NOMO-1 treated with dmso at 0.1 percent for 144 hours (cell line): Measurements from ENCODE around the gene EIF3A.
A peak's percentile ranks its signal among the peaks of the same experiment; 100 is the strongest.
"Not testable (repeated sequence)": the region's sequence is repeated elsewhere in the genome, so short reads cannot be mapped to it uniquely, and the experiment has no call there.

Experiments used
- DNase-seq: peaks from one replicate; lab custom pipeline; 2025; ENCODE audit not compliant: unreplicated experiment; lab: John Stamatoyannopoulos, UW

Gene EIF3A, protein sequence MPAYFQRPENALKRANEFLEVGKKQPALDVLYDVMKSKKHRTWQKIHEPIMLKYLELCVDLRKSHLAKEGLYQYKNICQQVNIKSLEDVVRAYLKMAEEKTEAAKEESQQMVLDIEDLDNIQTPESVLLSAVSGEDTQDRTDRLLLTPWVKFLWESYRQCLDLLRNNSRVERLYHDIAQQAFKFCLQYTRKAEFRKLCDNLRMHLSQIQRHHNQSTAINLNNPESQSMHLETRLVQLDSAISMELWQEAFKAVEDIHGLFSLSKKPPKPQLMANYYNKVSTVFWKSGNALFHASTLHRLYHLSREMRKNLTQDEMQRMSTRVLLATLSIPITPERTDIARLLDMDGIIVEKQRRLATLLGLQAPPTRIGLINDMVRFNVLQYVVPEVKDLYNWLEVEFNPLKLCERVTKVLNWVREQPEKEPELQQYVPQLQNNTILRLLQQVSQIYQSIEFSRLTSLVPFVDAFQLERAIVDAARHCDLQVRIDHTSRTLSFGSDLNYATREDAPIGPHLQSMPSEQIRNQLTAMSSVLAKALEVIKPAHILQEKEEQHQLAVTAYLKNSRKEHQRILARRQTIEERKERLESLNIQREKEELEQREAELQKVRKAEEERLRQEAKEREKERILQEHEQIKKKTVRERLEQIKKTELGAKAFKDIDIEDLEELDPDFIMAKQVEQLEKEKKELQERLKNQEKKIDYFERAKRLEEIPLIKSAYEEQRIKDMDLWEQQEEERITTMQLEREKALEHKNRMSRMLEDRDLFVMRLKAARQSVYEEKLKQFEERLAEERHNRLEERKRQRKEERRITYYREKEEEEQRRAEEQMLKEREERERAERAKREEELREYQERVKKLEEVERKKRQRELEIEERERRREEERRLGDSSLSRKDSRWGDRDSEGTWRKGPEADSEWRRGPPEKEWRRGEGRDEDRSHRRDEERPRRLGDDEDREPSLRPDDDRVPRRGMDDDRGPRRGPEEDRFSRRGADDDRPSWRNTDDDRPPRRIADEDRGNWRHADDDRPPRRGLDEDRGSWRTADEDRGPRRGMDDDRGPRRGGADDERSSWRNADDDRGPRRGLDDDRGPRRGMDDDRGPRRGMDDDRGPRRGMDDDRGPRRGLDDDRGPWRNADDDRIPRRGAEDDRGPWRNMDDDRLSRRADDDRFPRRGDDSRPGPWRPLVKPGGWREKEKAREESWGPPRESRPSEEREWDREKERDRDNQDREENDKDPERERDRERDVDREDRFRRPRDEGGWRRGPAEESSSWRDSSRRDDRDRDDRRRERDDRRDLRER (N-terminal part only)

DNA sequence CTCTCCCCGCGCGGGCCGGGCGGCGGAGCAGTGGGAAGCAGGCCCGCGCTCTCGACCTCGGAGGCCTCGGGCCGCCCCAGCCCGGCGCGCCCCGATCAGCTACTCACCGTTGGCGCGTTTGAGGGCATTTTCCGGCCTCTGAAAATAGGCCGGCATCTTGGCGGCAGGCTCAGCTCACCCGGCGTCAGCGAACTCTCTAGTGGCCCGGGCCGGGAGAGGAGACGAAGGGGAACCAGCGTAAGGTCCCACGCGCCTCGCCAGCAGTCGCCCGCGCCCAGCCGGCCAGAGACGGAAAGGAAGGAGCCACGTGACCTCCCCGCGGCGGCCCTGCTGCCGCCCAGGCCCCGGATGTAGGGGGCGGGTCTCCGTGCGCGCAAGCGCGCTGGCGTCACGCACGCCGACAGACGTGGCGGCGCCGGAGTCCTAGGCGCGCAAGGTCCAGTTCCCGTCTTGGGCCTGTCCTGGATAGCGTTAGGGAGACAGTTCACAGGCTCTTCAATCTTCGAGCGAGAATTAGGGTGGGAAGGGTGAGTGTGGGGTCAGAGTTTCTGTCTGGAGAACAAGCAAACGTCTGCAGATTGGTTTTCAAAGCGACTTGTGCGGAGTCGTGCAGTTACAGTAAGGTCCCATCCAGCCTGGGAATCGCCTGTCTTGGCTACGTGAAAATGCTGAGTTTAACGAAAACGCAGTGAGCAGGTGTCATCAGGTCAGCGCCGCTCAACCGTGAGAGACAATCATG is at the start of gene EIF3A:
Gene EIF3A, minus strand, starts transcription at position 297 of the 739 bp plus-strand sequence. Its CDS starts 141 bp downstream, at position 156.
- DNase-seq = peak; percentile 88

DNA sequence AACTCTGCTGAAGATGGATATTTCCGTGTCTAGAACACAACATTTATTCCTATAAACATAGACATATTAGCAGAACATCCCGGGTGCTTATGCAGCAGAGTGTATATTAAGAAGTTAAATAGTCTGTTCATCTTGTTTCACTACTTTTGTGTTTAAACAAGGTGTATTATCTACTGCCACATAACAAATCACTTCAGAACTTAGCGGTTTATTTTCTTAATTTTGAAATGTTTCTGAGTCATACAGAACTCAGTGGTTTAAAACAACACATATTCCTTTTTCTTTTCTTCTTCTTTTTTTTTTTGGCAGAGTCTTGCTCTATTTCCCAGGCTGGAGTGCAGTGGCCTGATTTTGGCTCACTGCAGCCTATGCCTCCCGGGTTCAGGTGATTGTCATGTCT is 49.1 kb upstream of the EIF3A start:
- DNase-seq = no peak

DNA sequence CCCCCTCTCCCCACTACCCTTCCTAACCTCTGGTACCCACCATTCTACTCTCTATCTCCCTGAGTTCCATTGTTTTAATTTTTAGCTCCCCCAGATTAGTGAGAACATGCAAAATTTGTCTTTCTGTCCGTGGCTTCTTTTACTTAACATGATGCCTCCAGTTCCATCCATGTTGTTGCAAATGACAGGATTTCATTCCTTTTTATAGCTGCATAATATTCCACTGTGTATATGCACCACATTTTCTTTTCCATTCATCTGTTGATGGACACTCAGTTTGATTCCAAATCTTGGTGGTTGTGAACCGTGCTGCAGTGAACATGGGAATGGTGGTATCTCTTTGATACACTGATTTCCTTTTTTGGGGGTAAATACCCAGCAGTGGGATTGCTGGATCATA is 45.3 kb upstream of the EIF3A start:
- DNase-seq = no peak

DNA sequence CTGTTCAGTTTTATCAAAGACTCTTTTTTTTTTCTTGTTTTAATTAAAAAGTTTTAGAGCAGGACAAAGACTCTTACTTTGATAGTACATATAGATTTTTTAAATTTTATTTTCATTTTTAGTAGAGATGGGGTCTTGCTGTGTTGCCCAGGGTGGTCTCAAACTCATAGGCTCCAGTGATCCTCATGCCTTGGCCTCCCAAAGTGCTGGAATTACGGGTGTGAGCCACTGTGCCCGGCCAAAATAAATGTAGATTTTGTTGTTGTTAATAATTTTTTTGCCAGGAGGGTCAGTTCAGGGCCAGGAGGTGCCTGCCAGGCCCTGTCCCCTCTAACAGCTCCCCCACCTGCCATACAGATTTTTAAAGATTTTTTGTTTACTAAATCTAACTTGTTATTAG is 40.3 kb upstream of the EIF3A start:
- DNase-seq = no peak

DNA sequence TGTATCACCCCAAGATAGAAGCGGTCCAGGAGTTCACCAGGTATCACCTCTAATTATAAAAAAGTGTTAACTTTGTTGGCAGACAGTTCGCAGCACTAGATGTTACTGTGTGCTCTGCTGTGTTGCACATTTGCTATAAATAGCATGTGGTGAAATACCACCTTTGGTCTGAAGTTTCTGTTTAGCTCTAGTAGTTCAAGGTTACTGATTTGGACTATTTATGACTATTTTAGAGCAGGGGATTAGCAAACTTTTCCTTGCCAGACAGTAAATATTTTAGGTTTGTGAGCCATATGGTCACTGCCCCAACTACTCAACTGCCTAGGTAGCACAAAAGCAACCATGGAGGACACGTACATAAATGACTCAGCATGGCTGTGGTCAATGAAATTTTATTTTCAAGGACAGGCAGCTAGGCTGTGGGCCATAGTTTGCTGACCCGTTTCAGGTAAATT is 39.8 kb upstream of the EIF3A start:
- DNase-seq = peak; percentile 26

DNA sequence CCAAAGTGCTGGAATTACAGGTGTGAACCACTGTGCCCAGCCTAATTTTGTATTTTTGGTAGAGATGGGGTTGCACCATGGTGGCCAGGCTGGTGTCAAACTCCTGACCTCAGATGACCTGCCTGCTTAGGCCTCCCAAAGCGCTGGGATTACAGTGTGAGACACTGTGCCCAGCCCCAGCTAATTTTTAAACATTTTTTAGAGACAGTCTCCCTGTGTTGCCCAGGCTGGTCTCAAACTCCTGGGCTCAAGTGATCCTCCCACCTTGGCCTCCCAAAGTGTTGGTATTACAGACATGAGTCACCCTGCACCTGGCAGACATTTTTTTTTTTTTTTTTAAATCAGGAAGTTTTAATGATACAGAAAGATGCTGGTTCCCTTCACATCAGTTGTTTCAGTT is 38.8 kb upstream of the EIF3A start:
- no peak for DNase-seq

DNA sequence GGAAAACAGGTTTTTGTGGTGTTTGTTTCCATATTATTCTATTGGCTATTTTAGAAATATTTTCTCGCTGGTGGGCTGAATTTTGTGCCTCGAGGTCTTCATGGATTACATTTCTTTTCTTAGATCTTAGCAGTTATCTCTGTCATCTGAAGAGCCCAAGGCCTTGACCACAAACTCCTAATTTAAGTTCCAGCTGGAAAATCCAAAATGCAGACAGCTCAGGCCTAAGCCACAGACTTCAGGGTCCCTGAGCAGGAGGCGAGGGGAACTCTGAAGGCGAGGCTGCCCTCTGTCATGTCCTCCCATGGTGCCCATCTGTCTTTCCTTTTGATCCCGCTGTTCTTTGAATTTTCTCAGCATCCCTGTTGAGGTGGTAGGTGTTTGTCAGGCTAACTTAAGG is 37.6 kb upstream of the EIF3A start:
- no peak for DNase-seq

DNA sequence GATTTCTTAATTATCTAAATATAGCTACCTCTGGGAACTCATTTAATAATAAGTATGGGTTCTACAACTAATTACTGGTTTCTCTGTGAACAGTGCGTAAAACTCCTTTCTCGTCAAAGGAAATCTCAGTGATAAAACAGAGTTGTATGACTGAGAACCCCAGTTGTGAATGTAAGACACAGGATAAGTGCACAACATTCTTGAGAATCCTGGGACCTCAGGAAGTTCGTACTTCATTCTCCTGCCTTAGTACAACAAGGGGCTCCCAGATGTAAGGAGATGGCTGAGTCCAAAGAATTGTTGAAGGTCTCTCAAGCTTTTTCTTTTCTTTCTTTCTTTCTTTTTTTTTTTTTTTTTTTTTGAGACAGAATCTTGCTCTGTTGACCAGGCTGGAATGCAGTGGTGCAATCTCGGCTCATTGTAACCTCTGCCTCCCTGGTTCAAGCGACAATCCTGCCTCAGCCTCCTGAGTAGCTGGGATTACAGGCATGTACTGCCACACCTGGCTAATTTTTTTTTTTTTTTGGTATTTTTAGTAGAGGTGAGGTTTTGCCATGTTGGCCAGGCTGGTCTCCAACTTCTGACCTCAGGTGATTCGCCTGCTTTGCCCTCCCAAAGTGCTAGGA is 35.8 kb upstream of the EIF3A start:
- no peak for DNase-seq

DNA sequence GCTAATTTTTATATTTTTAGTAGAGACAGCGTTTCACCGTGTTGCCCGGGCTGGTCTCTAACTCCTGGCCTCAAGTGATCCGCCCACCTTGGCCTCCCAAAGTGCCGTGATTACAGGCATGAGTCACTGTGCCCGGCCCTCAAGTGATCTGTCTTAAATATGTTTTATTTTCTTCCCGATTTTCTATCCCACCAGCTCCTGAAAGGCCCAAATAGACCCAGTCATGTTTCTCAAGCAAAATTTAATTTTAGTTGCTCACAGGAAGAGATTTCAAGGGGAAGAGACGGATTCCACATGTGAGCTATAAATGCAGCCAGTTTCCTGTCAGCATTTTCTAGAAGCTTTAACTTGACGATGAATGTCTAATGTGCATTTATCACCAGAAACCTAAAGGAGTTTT is 35.3 kb upstream of the EIF3A start:
- no peak for DNase-seq

DNA sequence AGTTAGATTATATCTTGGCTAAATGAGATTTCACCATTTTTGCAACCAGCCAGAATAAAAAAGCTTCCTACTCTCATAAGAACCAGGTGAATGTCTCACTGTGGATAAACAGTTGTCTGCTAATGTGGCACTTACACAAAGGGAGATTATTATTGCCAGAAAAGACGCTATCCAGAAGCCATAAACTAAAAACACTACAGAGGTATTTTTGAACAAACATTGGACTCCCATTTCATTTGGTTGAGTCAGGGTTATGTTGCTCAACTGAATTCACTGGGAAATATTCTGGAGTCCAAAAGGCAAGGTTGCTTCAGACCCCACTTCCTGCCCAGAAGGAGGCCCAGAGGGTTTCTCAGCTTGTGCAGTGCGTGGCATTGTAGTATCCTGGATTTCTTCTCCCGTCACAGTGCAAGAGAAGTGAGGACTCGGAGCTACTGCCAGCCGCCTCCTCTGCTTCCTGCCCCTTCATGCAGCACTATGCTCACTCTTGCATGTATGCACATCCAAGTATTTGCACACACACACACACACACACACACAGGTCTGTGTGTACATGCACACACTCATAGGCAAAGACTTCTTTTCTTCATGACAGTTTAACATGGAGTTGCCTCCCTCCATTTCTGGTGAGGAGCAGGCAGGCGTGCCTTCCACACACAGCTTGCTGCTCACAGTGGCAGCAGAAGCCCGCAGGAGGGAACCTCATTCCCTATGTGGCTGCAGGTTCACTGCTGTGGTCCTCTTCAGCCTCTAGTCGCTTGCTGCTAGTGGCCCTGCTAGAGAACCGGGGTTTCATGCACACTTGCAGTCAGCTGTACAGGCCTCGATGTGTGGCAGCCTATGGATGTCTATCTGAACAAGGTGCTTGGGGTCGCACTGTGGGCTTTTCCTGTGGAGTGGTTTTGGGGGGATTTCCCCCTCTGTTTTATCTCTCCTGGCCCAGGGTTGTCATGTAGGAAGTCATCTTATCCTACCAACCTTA is 33.4 kb upstream of the EIF3A start:
- peak; percentile 73 for DNase-seq

DNA sequence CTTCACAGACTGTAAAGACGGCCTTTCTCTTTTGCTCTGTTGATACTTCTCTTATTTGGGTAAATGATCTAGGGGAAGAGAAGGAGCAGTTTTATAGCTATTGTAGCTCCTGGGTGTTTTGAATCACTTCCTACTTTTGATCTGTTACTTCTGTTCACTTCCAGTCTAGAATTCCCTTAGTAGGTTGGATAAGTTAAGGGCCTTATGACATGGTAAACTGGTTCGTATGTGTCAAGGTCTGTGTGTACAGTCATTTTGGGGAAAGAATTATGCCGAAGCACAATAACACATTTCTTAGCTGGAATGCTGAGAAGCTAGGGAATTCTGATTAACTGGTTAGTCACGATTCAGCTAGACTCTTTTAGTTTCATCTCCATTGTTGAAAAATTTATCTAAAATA is 31.4 kb upstream of the EIF3A start:
- DNase-seq = no peak

DNA sequence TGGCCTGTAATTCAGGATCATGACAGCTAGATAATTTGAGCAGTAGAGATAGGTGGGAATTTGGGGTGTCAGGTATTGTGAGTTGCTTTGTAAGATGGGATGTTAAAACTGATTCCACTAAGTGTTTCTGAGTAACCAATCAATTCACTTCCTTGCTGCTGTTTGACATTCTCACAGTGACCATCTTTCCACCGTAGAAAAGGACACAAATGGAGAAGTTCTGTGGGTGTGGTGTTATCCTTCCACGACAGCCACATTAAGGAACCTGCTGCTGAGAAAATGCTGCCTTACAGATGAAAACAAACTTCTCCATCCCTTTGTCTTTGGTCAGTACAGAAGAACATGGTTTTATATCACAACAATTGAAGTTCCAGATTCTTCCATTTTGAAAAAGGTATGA is 27.2 kb upstream of the EIF3A start:
- not testable (repeated sequence) for DNase-seq

DNA sequence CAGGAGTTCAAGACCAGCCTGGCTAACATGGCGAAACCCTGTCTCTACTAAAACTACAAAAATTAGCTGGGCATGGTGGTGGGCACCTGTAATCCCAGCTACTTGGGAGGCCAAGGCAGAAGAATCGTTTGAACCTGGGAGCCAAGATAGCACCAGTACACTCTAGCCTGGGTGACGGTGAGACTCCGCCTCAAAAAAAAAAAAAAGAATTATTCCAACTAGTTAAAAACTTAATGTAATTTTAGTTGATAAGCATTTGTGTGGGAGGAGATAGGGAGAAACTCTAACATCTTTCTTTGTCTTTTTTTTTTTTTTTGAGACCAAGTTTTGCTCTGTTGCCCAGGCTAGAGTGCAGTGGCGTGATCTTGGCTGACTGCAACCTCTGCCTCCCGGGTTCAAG is 26.5 kb upstream of the EIF3A start:
- DNase-seq = not testable (repeated sequence)

DNA sequence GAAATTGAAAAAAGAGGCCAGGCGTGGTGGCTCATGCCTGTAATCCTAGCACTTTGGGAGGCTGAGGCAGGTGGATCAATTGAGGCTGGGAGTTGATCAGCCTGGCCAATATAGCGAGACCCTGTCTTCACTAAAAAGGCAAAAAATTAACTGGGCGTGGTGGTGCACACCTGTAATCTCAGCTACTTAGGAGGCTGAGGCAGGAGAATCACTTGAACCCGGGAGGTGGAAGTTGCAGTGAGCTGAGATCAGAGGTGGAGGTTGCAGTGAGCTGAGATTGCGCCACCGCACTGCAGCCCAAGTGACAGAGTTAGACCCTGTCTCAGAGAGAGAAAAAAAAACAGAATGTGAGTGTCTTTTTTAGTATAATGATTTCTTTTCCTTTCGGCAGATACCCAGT is 25.3 kb upstream of the EIF3A start:
- not testable (repeated sequence) for DNase-seq

DNA sequence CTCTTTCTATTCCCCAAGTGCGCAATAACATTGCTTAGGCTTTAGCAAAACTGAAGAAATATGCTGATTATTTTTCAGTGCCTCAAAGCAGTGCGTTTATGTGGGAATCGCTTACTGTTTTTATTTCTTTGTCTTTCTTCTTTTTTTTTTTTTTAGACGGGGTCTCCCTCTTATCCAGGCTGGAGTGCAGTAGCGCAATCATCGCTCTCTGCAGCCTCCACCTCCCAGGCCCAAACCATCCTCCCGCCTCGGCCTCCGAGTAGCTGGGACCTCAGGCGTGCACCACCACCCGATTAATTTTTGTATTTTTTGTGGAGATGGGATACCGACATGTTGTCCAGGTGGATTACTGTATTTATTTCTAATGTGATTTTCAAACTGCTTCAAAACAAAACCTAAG is 24.5 kb upstream of the EIF3A start:
- no peak for DNase-seq

DNA sequence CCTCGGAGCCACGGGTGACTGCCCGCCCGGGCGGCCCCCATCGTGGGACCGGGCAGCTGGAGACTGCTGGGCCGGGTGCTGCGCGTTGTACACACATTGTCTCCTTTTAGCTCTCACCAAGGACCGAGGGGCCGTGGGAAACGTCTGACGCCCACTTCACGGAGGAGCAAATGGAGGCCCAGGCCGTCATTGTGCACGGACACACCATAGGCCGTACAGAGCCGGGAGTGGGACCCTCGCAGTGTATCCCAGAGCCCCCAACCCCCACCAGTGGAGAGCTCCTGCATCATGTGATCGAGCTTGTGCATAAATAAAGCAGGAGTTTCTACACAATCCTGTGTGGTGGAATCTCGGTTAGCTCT is 24.0 kb upstream of the EIF3A start:
- no peak for DNase-seq

DNA sequence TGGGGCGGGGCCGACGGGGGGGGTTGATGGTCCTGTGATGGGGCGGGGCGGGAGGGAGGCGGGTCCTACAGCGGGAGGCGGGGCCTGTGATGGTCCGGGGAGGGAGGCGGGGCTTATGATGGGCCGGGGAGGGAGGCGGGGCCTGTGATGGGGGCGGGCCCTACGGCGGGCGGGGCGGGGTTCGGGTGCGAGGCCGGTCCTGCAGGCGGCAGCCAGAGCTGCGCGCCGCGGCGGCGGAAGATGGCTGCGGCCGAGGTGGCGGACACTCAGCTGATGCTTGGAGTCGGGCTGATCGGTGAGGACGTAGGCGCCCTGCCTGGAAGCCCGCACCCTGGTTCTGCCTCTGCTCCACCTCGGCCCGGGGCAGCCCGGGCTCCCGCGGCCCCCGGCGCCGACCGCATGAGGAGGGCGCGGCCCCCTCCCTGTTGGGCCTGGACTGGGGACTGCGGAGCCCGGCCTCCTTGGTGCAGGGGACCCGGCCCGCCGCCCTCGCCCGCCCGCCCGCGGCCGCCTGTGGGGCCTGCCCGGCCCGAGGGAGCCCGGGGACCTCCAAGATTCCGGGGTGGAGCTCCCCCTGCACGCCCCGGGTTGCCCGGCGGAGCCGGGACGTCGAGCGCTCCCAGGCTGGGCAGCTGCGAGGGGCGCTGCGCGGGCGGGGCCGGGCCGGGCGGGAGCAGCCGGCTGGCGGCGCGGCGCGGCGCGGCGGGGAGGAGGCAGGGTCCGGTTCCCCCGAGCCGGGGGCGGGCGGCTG is 23.5 kb upstream of the EIF3A start, which contains the start of gene DENND10:
Gene DENND10, plus strand, starts transcription at position 211 of the 751 bp plus-strand sequence. Its CDS starts 30 bp downstream, at position 241.
- no peak for DNase-seq

DNA sequence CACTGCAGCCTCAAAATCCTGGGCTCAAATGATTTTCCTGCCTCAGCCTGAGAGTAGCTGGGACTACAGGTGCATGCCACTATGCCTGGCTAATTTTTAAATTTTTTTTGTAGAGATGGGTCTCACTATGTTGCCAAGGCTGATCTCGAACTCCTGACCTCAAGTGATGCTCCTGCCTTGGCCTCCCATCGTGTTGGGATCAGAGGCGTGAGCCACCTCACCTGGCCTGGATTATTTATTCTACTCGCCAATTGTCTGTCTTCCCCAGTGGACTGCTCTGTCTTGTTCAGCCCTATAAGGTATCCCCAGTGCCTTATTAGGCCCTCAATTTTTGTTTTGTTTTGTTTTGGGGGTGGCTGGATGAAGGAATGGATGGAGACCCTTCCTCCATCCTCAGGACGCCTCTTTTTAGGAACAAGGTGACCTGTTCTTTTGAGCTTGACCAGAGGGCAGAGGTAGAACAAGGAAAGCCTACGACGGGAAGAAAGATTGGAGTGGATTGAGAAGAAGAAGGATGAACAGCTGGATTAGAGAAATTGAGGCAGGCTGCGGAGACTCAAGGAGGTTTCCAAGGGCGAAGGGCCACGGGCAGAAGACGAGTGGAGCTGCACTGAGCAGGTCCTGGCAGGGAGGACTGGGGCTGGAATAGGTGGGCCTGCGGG is 22.8 kb upstream of the EIF3A start:
- no peak for DNase-seq
